HG03457 (cell line): ENCODE data around the gene PREPL.
"Not testable (repeated sequence)": the region's sequence is repeated elsewhere in the genome, so short reads cannot be mapped to it uniquely, and the experiment has no call there.

Experiments used
- ATAC-seq: cut with Tn5 transposase; IDR thresholded peaks from one replicate; pipeline ENCODE4 v1.9.1; 2021; ENCODE audit warnings: moderate number of reproducible peaks; ENCODE audit not compliant: unreplicated experiment

PREPL gene

GRCh38 chr2:44349506-44349905 lies 11.8 kb downstream of the PREPL start:
- ATAC-seq: no peak

GRCh38 chr2:44348400-44348799 lies 12.9 kb downstream of the PREPL start:
- ATAC-seq: no peak

GRCh38 chr2:44347526-44347925 lies 13.8 kb downstream of the PREPL start:
- ATAC-seq: no peak

- no peak for ATAC-seq
Measured at GRCh38 chr2:44342854-44343253, 18.4 kb downstream of the PREPL start.

- no peak for ATAC-seq
Measured at GRCh38 chr2:44335806-44336538, 25.3 kb downstream of the PREPL start.

- ATAC-seq: no peak
Measured at GRCh38 chr2:44333994-44334393, 27.3 kb downstream of the PREPL start.

GRCh38 chr2:44330801-44331200 lies 30.5 kb downstream of the PREPL start:
- no peak for ATAC-seq

- ATAC-seq: no peak
Measured at GRCh38 chr2:44329343-44329742, 32.0 kb downstream of the PREPL start.

- ATAC-seq: no peak
Measured at GRCh38 chr2:44328750-44329149, 32.5 kb downstream of the PREPL start.

- no peak for ATAC-seq
Measured at GRCh38 chr2:44326548-44327264, 34.6 kb downstream of the PREPL start.

GRCh38 chr2:44325897-44326296 lies 35.4 kb downstream of the PREPL start:
- no peak for ATAC-seq

GRCh38 chr2:44324971-44325426 lies 36.3 kb downstream of the PREPL start:
- ATAC-seq: no peak

GRCh38 chr2:44321360-44321759 lies 39.9 kb downstream of the PREPL start:
- no peak for ATAC-seq

- no peak for ATAC-seq
Measured at GRCh38 chr2:44320832-44321231, 40.5 kb downstream of the PREPL start.

GRCh38 chr2:44315945-44316344 lies 45.3 kb downstream of the PREPL start:
- no peak for ATAC-seq

- no peak for ATAC-seq
Measured at GRCh38 chr2:44314362-44314761, 46.9 kb downstream of the PREPL start.

GRCh38 chr2:44310287-44310686 lies 51.0 kb downstream of the PREPL start:
- ATAC-seq: no peak

GRCh38 chr2:44305882-44306281 lies 55.4 kb downstream of the PREPL start:
- no peak for ATAC-seq

- ATAC-seq: no peak
Measured at GRCh38 chr2:44304258-44304657, 57.0 kb downstream of the PREPL start.

- not testable (repeated sequence) for ATAC-seq
Measured at GRCh38 chr2:44303766-44304165, 57.5 kb downstream of the PREPL start.

GRCh38 chr2:44301111-44301510 lies 60.2 kb downstream of the PREPL start:
- no peak for ATAC-seq

GRCh38 chr2:44299635-44300034 lies 61.7 kb downstream of the PREPL start:
- ATAC-seq: no peak
